K562 (cell line): ENCODE data around the gene ATG7. TPM values are rescaled to one million over a fixed set of nuclear protein-coding genes. Genes with fewer than 3 reads are reported as not detected.

Experiments
- ATAC-seq: fragments of 200-7000 bp; cut with Tn5 transposase; 3 replicates; pipeline ENCODE4 v1.9.1; 2020; ENCODE audit warnings: moderate library complexity
- BruUV-seq: library from RNA; stranded (reverse); fragments of 400-500 nt; replicated peaks from 2 replicates; lab custom pipeline; 2021; lab: Mats Ljungman, UMichigan
- CTCF ChIA-PET: fragments of 300-600 bp; formaldehyde crosslinking; extraction: SDS; loops from one replicate; lab custom pipeline; 2021; ENCODE audit warnings: low intra/inter-chr PET ratio; lab: Yijun Ruan, JAX
- POLR2A ChIA-PET: fragments of 300-600, 350-650 bp; sonication (Branson Sonifier 250); formaldehyde crosslinking; extraction: SDS; loops from one replicate; lab custom pipeline; 2021; ENCODE audit warnings: antibody characterized with exemption, inconsistent platforms; lab: Yijun Ruan, JAX
- DNase-seq, 4 experiments: peaks; one replicate each; pipeline versions ENCODE4 v3.0.0 to v3.0.0-alpha.2; 2011 to 2018; ENCODE audit warnings: low spot score in 3 of 4, mixed read lengths in 3 of 4; ENCODE audit errors: extremely low read depth in 1 of 4
- FAIRE-seq: peaks from 2 replicates; lab custom pipeline; 2011; peaks lifted over from hg19 to GRCh38; lab: Jason Lieb, UNC
- H2AFZ ChIP-seq: 2 replicates; pipeline ENCODE4 v1.6.0; 2011; ENCODE audit warnings: low read depth, low read length, control low read depth, inconsistent platforms
- H3K27ac ChIP-seq: fragments of 200-600 bp; 3 replicates; pipeline ENCODE4 v1.8.0; 2011; ENCODE audit warnings: low read depth, mild to moderate bottlenecking, control low read depth, inconsistent platforms, low read length, moderate library complexity, mixed read lengths; ENCODE audit errors: extremely low read depth
- H3K27me3 ChIP-seq, 2 experiments: fragments of 300-600 bp in 1 of 2; 2 replicates in 1 of 2; 3 replicates in 1 of 2; pipeline versions ENCODE4 v1.6.0 to v1.8.0; 2011; ENCODE audit warnings: inconsistent platforms in 2 of 2, low read length in 2 of 2, mild to moderate bottlenecking in 1 of 2, mixed read lengths in 1 of 2, moderate library complexity in 1 of 2; ENCODE audit not compliant: control insufficient read depth in 2 of 2, insufficient read depth in 2 of 2
- H3K36me3 ChIP-seq: fragments of 300-600 bp; 3 replicates; pipeline ENCODE4 v1.8.0; 2011; ENCODE audit warnings: mild to moderate bottlenecking, low read length, inconsistent platforms; ENCODE audit not compliant: control insufficient read depth, insufficient read depth
- H3K4me1 ChIP-seq, 2 experiments: fragments of 200-600 bp in 1 of 2; replicated peaks in 1 of 2; 2 replicates in 1 of 2; 3 replicates in 1 of 2; pipeline versions ENCODE4 v1.5.1 to v1.8.0; 2011; ENCODE audit warnings: inconsistent platforms in 2 of 2, low read length in 2 of 2, mild to moderate bottlenecking in 1 of 2, mixed read lengths in 1 of 2, moderate library complexity in 1 of 2; ENCODE audit not compliant: control insufficient read depth in 2 of 2, insufficient read depth in 2 of 2
- H3K4me2 ChIP-seq: 2 replicates; pipeline ENCODE4 v1.6.1; 2011; ENCODE audit warnings: low read length, control low read depth, inconsistent platforms, mixed read lengths; ENCODE audit not compliant: insufficient read depth
- H3K4me3 ChIP-seq: fragments of 200-600 bp; sonication (generic), shearing (Covaris generic); 2 replicates; pipeline ENCODE4 v1.5.1; 2016; ENCODE audit warnings: control low read depth, inconsistent platforms
- H3K79me2 ChIP-seq: fragments of 200-600 bp; 3 replicates; pipeline ENCODE4 v1.8.0; 2011; ENCODE audit warnings: low read length, inconsistent platforms; ENCODE audit not compliant: control insufficient read depth, insufficient read depth
- H3K9ac ChIP-seq, 2 experiments: 2 replicates each; pipeline versions ENCODE4 v1.6.0 to v1.6.1; 2011; ENCODE audit warnings: low read depth in 2 of 2, low read length in 2 of 2, control low read depth in 1 of 2, inconsistent platforms in 1 of 2, mild to moderate bottlenecking in 1 of 2, mixed read lengths in 1 of 2; ENCODE audit not compliant: insufficient read depth in 1 of 2
- H3K9me1 ChIP-seq: one replicate; pipeline ENCODE4 v1.6.0; 2011; ENCODE audit warnings: inconsistent platforms, mild to moderate bottlenecking, low read length, moderate library complexity; ENCODE audit not compliant: control insufficient read depth, insufficient read depth
- H3K9me3 ChIP-seq: replicated peaks from 2 replicates; pipeline ENCODE4 v1.5.1; 2011; ENCODE audit warnings: low read depth, low read length, inconsistent platforms; ENCODE audit not compliant: control insufficient read depth, insufficient read depth
- H4K20me1 ChIP-seq: replicated peaks from 2 replicates; pipeline ENCODE4 v1.6.1; 2011; ENCODE audit warnings: low read length, inconsistent platforms, mixed read lengths; ENCODE audit not compliant: control insufficient read depth, insufficient read depth
- ARID3B ChIP-seq: fragments of 250-450 bp; sonication (Bioruptor Pico); IDR thresholded peaks from 2 replicates; pipeline ENCODE4 v1.4.0; 2020; ENCODE audit warnings: borderline replicate concordance
- BCL6 ChIP-seq: fragments of 250-450 bp; sonication (Bioruptor Pico); IDR thresholded peaks from 2 replicates; pipeline ENCODE4 v1.4.0; 2020
- DPF2 ChIP-seq: fragments of 450-650 bp; IDR thresholded peaks from 2 replicates; pipeline ENCODE4 v1.6.1; 2016
- MBD2 ChIP-seq: sonication (generic); IDR thresholded peaks from 2 replicates; pipeline ENCODE4 v1.6.1; 2016; ENCODE audit warnings: low read depth, borderline replicate concordance
- NR2C1 ChIP-seq, 2 experiments: fragments of 450-650 bp; IDR thresholded peaks; 2 replicates each; pipeline ENCODE4 v1.6.1; 2017; ENCODE audit warnings: mild to moderate bottlenecking in 2 of 2, antibody characterized with exemption in 1 of 2, inconsistent platforms in 1 of 2, missing compliant biosample characterization in 1 of 2, missing genetic modification characterization in 1 of 2
- POLR2AphosphoS2 ChIP-seq: IDR thresholded peaks from 2 replicates; pipeline ENCODE4 v1.6.1; 2012; ENCODE audit warnings: low read length, improper control_type of control experiment
- TOE1 ChIP-seq, 2 experiments: fragments of 450-650 bp in 1 of 2; sonication (generic) in 1 of 2; formaldehyde crosslinking in 1 of 2; IDR thresholded peaks; 2 replicates each; pipeline versions ENCODE4 v1.7.1 to v1.8.0; 2016 to 2022; ENCODE audit warnings: borderline replicate concordance in 2 of 2, mild to moderate bottlenecking in 2 of 2, antibody characterized with exemption in 1 of 2, inconsistent platforms in 1 of 2, low read depth in 1 of 2, missing genetic modification reagents in 1 of 2, moderate library complexity in 1 of 2
- TRIM28 ChIP-seq: fragments of 450-650 bp; IDR thresholded peaks from 2 replicates; pipeline ENCODE4 v1.6.1; 2017
- ZKSCAN8 ChIP-seq: fragments of 200-800 bp; sonication (Bioruptor generic); IDR thresholded peaks from 2 replicates; pipeline ENCODE4 v1.6.1; 2016; ENCODE audit warnings: missing genetic modification characterization, missing compliant biosample characterization
- ZNF518B ChIP-seq: fragments of 250-450 bp; sonication (Bioruptor Pico); IDR thresholded peaks from 2 replicates; pipeline ENCODE4 v1.5.0; 2021; ENCODE audit warnings: mild to moderate bottlenecking, moderate library complexity
- ZNF655 ChIP-seq: fragments of 250-450 bp; sonication (Bioruptor Pico); IDR thresholded peaks from 2 replicates; pipeline ENCODE4 v1.5.0; 2021
- WGBS: fragments of 100-300 bp; shearing (Covaris generic); methylation state at CpG from one replicate; pipeline ENCODE4 v1.1.6; 2016; ENCODE audit warnings: low coverage, mixed read lengths; ENCODE audit not compliant: insufficient coverage; ENCODE audit errors: missing lambda C conversion rate; 5-methylcytosine and 5-hydroxymethylcytosine counted together
- in situ Hi-C: fragments of 300-500 bp; cut with MboI; formaldehyde crosslinking; loops from 4 replicates; pipeline ENCODE4 v1.15.0; 2018; ENCODE audit warnings: inconsistent platforms, mixed read lengths
- intact Hi-C: fragments of 100-400 bp; cut with micrococcal nuclease; formaldehyde crosslinking; loops from 2 replicates; pipeline ENCODE4 v1.14.2; 2022
- polyA plus RNA-seq, 8 experiments: library from polyadenylated mRNA; depleted of rRNA in 4 of 8; stranded (reverse) in 5 of 8; unstranded in 3 of 8; fragments of >200 nt; fragmentation: Nextera tagmentation in 2 of 8; fragmentation: Illumina TruSeq in 1 of 8; extraction: Ambion mirVana in 2 of 8; extraction: Trizol in 1 of 8; gene quantifications; 2 replicates each; pipeline versions ENCODE4 v1.2.1 to v1.2.3, GENCODE V29; 2011 to 2014; ENCODE audit warnings: inconsistent platforms in 1 of 8, missing spikeins in 1 of 8
- total RNA-seq, 7 experiments: library from RNA; depleted of rRNA in 6 of 7; stranded (reverse); fragments of >200 nt in 6 of 7; fragmentation: Illumina TruSeq in 2 of 7; extraction: Trizol in 2 of 7; gene quantifications; 2 replicates each; pipeline versions ENCODE4 v1.2.1 to v1.2.3, GENCODE V29; 2011 to 2021; ENCODE audit warnings: low replicate concordance in 1 of 7

ATG7 gene
- total and polyA plus RNA-seq, 9 of the 15 experiments (the other 6 are each of a cell fraction or from before 2014, with no cell fraction given): 18.3 to 45.3 (median 33.6) TPM

- FAIRE-seq (no peak), DNase-seq (no peak), ATAC-seq (no peak)
- H3K4me3 ChIP-seq: no peak overlapping the region
- H3K79me2 ChIP-seq: no peaks in the 10 kb centered on the region
- H3K9me3 ChIP-seq: no peaks in the 10 kb centered on the region
- H3K36me3 ChIP-seq: peaks cover 69% of the 10 kb centered on the region
- intact Hi-C loops: no loop called here
- H3K9me1 ChIP-seq: no peaks in the 10 kb centered on the region
- no peaks in the 10 kb centered on the region for H4K20me1 ChIP-seq
- H3K4me1 ChIP-seq: no peaks in the 10 kb centered on the region
- TF ChIP-seq BCL6 (CRISPR knock-in tag) (no peak), ZKSCAN8 (no peak), DPF2 (no peak), TOE1 (IDR thresholded peaks at IDR 0.05; ENCODE audit: borderline replicate concordance) (no peak), TOE1 (CRISPR knock-in tag; IDR thresholded peaks at IDR 0.05; ENCODE audit: borderline replicate concordance, low read depth) (no peak), MBD2 (no peak), NR2C1 (IDR thresholded peaks at IDR 0.05) (no peak), NR2C1 (tag; IDR thresholded peaks at IDR 0.05) (no peak), TRIM28 (no peak), ZNF655 (CRISPR knock-in tag) (no peak), POLR2AphosphoS2 (no peak), ARID3B (CRISPR knock-in tag) (no peak), ZNF518B (CRISPR knock-in tag) (no peak)
- POLR2A ChIA-PET: interaction anchor here (0.8 kb wide), 1 partner anchor 8 kb away, joined by 3 read pairs; no protein-coding TSS in a partner anchor
- no peak overlapping the region for H3K27ac ChIP-seq
- 98% methylated on average over 2 of the region's 2 CpGs for WGBS
- H3K27me3 ChIP-seq: no peaks in the 10 kb centered on the region
- CTCF ChIA-PET: no interaction called here
- BruUV-seq: no TSS peak
- no peak overlapping the region for H3K9ac ChIP-seq
- no peak overlapping the region for H2AFZ ChIP-seq
- no peak overlapping the region for H3K4me2 ChIP-seq
- in situ Hi-C loops: no loop called here
Measured at GRCh38 chr3:11364181-11364580, 92.0 kb downstream of the ATG7 start.
